ENCODE results near the gene SUPT4H1.

The SUPT4H1 gene

GRCh38 chr17:58331815-58332777 lies 19.9 kb downstream of the SUPT4H1 start:
- DNase-seq = peak in 15 of 58 donors; percentile 11 to 44 (median 26)

DNA sequence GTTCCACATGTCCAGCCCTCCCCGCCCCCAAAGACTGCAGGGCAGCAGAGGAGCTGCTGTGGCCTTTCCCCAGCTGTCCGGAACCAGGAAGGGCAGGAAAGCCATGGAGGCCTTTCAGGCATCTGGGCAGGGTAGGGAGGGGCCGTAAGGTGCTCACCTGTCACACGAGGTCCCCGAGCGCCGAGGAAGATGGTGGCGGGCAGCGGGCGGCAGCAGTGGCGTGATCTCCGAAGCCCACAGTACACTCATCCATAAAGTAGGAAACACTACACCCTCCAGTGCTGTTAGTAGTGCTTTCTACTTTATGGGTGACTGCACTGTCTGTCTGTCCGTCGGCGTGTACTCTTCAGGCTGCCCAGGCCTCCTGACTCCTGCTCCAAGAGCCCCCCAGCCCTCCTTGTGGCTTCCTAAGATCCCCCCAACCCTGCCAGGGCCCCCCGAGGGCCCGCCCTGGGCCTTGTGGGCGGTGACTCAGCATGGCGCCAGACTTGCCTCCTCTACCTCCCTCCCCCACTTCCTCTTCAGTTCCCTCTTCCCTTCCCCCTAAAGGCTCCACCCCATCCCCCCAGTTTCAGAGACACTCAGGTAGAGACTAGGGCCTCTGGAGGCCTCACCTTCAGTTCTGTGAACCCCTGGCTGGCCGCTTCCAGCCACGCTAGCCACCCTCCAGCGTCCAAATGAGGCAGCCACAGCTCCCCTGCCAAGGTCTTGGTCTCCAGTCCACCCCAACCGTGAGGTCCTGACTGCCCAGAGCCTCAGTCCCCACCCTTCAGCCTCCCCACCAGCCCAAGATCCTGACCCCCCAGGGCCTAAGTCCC lies 20.8 kb downstream of the SUPT4H1 start:
- DNase-seq = no peak

DNA sequence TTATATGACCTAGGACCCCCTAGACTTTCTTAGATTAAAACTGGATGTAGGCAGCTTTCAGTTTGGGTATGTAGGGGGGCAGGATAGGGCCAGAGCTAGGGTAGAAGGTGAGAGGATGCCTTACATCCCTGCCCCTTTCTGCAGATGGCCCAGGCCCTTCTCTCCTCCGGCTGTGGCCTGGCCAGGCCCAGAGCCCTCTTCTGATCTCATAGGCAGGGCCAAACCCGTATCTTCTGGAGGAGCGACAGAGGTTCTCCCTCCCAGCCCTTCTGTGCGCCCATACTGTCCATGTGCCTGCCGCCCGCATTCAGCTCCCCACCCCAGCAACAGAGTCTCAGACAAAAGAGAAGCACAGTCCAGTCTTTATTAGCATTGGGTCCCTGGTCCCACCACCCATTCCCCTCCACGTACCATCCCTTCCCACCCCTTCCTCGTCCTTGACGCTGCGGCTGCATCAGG lies 21.4 kb downstream of the SUPT4H1 start:
- DNase-seq = no peak

DNA sequence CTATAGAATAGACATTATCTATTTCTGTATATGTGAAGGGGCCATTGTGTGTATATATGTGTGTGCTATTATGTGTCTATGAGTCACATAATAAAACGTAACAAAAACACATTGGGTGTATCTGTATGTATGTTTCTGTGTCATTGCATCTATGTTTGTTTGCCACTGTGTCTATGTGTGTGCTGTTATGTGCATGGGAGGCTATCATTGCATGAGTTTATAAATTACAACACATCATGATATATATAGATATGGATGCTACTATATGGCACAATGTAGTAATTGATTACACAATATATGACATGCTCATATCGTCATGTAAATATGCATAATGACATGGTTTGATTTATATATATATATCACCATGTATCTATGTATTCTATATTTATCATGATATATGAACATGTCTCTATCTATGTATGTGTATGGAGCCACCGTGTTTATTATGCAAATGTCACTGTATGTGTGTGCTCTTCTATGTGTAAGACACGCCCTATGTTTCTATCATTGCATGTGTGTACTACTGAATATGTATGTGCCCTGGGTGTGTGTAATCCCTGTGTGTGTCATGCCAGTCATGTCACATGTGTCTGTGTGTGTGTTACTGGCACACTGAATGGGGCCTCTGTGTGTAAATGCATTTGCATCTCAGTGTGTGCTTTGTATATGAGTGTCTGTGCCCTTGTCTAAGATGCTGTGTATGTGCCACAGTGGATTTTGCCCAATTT lies 22.0 kb downstream of the SUPT4H1 start:
- no peak for DNase-seq

GRCh38 chr17:58329035-58329809 lies 22.8 kb downstream of the SUPT4H1 start:
- peak in 34 of 58 donors; percentile 13 to 68 (median 36) for DNase-seq

DNA sequence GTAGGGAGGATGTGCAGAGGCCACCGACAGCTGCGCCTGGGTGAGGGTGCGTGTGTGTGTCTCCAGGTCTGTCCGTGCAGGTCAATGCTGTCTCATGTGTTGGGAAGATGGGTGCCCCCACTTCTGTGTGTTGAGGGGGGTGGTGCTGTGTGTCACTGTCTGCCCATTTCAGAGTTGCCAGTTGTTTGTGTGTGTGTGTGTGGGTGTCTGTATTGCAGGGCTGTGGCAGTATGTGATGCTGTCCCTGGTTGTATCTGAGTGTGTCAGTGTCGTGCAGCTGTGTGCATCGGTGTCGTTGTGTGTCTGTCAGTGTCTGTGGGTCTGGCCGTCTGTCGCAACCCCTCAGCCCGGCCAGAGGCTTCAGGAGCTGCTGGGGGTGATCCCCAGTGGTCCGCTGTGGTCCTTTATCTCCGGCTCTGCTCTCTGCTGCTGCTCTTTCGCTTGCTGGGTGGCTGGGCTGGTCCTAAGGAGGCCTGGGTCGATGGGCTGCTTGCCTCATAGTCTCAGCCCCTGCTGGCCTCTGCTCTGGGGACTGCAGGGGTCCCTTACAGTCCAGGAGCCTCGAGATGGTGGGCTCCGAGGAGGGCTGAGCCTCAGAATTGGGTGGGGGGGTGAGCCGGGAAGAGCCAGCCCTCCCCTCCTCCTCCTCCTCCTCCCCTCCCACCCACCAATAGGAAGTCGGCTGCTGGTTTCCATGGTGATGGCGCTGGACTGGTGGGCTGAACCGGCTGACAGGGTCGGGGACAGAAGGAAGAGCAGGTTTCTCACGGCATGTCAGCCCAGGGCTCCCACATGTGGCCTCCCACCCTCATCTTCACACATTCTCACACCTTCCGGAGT lies 23.6 kb downstream of the SUPT4H1 start, which contains the start of gene TSPOAP1:
Gene TSPOAP1, minus strand, starts transcription at position 601 of the 840 bp plus-strand sequence. CDS start 875 bp downstream, outside the sequence.
- DNase-seq = peak in 51 of 58 donors; percentile 14 to 89 (median 62)

DNA sequence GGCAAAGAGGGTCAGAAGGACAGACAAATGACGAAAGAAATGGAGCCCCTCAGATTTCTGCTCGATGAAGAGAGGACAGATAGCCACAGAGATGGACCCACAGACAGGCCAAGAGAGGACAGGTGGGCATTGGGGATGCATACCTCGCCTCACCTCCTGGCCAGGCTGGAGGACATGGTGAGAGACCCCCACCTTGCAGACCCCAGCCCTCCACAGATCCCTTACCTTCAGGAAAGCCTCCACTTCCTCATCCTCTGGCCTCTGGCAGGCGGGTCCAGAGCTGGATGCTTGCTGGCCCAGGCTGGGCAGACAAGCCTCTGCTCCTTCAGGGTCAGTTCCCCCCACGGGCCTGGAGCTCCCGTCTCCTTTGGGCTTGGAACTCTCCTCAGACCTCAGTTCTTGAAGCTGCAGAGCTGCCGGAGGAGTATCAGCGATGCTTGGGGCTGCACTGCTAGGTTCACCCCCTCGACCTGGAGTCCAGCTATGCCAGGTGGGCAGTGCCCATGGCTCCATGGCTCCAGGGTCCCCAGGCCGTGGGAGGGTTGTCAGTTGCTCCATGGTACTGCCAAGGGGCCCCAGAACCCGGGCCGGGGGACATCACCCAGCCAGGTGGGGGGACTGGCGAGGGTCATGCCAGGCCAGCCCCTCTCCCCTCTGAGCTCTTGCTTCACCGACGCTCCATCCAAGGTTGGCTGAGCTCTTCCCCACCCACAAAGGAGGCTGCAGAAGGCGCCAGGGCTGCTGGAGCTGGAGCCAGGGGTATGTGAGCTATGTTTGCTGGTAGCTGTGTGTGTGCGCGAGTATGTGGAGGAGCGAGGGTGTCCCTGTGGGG lies 24.4 kb downstream of the SUPT4H1 start:
- peak in 3 of 58 donors; percentile 42 to 77 (median 53) for DNase-seq

DNA sequence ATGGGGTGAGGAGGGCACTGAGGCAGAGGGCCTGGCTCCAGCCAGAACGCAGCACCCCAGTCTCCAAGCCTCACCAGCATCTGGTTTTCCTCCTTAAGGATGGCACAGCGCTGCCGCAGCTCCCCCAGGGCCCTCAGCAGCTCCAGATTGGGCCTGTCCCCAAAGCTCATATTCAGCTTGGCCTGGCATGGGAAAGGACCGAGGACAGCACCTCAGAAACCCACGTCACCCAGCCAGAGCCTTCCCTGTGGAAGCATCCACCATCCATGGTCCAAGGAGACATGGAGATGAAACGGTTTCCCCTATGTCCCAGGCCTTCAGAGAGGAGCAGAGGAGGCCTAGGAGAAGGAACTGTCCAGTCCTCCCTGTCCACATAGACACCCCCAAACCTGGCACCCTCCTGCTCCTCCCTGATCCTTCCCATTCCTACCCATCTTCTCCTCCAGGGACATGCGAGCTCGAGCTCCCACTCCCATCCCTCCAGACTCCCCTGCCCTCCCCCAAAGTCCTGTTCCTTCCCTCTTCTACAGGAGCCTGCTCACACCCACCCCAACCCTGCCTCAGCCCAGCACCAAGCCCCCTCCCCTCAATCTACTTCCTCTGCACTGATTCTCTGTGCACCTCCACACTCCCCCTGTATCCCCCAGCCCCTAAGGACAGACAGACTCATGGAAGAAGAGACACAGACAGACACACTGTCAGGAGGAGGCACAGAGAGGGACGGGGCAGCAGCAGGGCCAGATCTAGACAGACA lies 25.2 kb downstream of the SUPT4H1 start:
- peak in 1 of 58 donors; percentile 19 for DNase-seq

DNA sequence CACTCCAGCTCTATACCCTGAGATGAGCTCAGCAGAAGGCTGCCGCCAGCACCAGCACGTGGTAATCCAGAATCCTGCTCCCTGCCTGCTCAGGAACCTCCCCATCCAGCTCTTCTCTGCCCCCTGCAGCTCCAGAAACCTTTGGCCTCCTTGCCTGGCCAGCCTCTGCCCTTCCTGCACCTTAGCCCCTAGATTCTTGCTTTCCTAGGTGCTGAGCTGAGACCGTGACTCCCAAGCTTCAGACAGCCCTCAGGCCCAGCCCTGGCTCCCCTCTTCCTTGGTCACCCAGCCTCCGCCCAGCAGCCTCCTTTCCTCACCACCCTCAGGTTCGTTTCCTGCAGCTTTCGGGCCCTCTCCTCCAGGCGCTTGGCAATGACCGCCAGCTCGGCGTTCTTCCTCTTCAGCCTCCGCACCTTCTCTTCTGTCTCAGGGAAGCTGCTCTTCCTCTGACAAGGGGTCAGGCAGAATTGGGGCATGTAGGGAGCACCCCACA lies 26.0 kb downstream of the SUPT4H1 start:
- DNase-seq = peak in 11 of 58 donors; percentile 17 to 58 (median 33)

- DNase-seq = peak in 10 of 58 donors; percentile 10 to 57 (median 24)
These were observed 26.7 kb downstream of the SUPT4H1 start for GRCh38 chr17:58325289-58325726.

- peak in 5 of 58 donors; percentile 13 to 57 (median 35) for DNase-seq
These were observed 27.4 kb downstream of the SUPT4H1 start for GRCh38 chr17:58324409-58325288.

- DNase-seq = no peak
These were observed 28.0 kb downstream of the SUPT4H1 start for GRCh38 chr17:58324056-58324408.

- no peak for DNase-seq
These were observed 28.5 kb downstream of the SUPT4H1 start for GRCh38 chr17:58323366-58324055.

DNA sequence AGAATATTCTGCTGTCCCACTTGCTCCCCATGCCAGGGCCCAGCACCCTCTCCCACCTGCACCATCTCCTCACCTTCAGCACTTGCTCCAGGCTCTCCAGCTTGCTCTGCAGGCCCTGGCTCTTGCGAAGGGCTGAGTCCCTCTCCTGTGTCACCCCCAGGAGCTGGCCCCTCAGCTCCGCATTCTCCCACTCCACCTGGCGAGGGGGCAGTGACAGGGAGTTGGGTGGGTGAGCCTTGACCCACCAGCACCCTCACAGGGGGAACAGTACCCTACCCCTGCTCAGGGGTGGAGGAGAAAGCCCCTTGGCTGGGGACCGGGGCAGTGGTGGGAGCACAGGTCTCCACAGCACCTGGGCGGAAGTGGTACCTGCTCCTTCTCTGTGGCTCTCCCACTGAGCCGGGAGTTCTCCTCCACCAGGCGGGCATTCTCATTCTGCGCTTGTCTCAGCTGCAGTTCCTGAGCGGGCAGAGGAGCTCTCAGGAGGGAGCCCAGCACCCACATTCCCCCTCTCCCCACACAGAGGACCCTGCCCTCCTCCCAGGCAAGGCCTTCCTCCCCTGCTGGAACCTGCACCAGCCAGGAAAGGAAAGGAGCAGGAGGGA lies 29.3 kb downstream of the SUPT4H1 start:
- DNase-seq = no peak
